HuH-7.5 (cell line): ENCODE measurements around the gene TRAK1.

ENCODE experiments used
- DNase-seq: peaks from one replicate; pipeline ENCODE4 v3.0.0; 2011; ENCODE audit warnings: low spot score

The TRAK1 gene

DNA sequence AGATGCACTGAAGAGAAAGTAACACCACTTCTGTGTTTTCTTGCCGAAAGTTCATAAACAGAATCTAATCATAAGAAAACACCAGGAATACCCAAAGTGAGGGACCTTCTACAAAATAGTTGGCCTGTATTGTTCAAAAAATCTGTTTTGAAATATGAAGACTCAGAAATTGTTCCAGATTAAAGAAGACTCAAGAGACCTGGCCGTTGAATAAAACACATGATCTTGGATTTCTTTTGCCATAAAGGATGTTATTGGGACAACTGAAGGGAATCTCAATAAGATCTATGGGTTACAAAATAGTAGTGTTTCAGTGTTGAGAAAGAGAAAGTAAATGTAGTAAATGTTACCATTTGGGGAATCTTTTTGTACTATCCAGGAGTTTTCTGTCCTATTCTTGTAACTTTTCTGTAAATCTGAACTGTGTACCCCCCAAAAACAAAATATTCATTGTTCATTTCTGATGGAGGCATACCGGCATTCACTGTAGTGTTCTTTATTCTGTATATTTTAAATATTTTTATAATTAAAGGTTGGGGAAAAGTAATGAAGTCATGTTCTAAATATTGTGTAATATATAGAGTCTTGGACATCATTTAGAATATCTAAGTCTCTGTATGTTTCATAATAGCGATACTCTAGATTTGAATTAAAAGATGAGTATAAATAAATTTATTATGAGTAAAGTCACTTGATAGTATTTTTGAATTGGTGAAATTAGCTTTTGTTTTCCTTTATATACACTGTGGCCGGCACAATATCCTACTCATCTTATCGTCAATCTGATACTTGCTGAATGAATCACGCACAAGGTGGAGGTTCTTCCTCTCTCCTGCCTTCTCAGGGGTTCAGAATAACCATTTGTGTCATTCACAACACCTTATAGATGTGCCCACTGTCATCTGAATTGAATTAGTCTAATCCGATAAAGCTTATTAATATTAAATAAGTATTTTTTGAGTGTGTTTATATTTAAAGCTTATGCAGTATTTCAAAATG, 66.7 kb downstream of the TRAK1 start:
- DNase-seq = no peak

DNA sequence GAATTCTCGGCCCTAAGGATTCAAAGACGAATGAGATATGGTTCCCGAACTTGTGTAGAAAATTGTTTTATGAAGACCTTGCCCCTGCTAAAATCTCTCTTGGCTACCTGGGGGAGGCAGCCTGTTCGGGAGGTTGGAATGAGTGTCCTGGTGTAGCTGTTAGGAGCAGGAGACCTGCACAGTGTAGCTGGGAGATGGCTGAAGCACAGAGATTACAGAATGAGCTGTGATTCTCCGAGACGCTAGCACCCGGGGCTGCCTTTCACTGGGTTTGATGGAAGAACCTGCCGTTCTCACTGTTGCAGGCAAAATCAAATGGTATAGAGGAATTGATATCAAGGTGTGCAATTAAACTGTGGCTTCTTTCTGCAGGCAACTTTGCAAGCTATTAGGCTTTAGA, 68.0 kb downstream of the TRAK1 start:
- DNase-seq = no peak

DNA sequence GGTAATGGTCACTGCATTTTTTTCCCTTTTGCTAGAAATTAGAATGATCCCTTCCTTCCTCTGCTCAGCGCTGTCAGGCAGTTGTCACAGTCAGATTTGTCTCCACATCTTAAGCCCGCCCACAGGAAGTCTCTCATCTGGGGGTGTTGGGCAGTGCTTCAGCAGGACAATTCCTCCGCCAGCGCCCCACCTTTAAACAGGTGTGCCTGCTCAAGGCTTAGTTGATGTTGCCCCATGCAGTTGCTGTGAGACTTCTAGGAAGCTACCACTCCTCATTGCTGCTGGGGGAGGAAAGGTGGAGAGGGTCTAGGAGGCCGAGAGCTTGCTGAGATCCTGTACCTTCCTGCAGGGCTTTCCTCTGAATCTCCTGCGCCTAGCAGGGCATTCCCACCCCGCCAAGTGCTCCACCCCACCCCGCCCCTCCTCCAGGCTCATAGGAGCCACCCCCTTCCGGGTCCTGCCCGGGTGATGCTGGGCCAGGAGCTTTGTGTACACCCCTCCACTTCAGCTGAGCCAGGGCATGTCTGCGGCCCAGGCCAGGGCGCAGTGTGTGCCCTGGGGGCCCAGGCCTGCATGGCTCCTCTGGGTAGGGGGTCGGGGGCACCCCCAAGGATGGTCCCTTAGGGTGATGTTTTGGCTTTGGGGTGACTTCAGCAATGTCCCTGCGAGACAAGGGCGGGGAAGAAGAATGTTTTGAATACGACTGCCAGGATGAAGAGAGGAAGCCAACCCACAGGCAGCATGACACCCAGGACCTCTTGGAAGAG, 68.7 kb downstream of the TRAK1 start:
- no peak for DNase-seq

DNA sequence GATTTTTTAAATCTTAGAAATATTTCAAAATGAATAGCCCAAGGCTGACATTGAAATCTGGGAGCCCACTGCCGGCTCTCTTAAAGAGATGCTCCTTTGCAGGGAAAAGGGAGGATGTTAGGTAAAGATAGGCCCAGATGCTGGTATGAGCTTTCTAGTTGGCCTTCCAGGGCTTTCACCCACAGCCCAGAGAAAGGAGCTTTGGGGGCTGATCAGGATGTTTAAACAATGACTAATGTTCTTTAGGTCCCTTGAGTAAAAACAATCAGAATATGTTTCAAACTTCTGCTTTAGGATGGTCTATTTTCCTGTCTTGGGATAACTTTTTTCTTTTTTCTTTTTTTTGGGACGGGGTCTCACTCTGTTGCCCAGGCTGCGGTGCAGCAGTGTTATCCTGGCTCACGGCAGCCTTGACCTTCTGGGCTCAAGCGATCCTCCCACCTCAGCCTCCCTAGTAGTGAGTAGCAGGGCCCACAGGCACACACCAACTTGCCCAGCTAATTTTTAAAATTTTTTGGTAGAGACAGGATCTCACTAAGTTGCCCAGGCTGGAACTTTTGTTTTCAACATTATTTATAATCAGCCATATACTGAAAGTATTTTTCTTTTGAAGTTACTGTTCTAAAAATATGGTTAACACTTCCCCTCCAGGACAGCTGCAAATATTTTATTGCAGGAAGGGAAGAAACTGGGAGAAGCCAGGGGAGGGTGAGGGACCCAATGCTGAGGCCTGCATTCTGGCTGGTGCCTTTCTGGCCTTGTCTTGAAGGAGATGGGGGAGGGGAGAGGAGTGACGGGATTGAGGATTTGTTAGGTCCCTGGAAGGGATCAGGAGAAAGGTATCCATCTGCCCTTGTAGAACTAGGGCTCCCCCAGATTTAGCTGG, 70.1 kb downstream of the TRAK1 start:
- no peak for DNase-seq

DNA sequence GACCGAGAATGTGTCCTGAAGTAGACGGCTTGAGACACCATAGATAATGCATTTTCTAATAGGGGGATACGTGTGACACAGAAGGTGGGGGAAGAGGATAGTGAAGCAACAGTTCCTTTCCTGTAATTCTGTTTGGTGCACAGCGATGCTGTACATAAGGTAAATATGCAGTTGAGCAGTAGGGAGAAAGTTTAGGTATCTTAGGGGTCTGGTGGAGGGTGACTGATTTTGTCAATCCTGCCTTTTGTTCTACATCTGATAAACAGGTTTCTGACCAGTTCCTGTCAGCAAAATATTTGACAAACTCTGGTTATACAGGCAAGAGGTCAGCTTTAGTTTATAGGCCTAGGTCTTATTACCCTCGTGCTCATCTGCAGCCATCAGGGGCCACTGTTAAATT, 71.3 kb downstream of the TRAK1 start:
- DNase-seq = no peak

DNA sequence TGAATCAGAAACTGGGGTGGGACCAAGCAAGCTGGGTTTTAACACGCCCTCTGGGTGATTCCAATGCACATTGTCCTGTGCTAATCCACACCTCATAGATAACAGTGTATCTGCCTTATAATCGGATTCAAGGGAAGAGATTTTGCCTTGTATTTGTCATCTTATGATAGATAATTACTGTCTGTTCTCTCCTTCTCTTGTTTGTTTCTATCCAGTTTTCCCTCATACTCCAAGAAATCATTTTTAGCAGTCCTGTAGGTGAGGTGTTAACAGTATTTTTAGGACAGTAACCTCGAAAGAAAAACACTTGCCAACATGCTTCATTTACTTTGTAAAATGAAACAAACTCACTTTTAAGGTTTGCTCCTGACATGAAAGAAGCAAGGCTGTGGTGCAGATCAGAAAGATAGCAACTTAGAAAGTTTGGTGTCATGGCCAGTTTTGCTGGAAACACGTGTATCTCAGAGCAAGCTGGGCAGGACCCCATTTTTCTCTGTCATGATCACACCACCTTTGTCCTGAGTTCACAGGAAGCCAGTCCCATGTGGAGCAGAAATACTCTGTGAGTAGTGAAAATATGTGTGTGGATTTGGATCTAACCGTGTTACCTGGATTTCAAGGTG, 72.6 kb downstream of the TRAK1 start:
- DNase-seq = no peak

DNA sequence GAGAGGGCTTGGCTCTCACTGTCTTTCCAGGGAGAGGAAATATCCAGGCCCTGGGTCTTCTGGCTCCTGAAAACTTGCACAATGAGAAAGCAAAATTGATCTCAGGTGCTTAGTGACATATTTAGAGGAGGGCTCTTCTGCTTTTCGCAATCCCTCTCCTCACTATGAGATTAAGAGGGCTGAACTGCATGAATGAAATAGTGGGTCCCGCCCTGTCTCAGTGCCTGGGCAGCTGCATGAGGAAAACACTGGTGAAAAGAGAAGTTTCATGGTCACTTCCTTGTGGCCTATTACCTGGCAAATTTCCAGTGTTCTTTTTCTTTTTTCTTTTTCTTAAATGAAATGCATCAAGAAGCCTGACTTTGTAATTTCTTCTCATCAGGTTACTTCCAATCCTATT, 73.5 kb downstream of the TRAK1 start:
- DNase-seq = no peak

DNA sequence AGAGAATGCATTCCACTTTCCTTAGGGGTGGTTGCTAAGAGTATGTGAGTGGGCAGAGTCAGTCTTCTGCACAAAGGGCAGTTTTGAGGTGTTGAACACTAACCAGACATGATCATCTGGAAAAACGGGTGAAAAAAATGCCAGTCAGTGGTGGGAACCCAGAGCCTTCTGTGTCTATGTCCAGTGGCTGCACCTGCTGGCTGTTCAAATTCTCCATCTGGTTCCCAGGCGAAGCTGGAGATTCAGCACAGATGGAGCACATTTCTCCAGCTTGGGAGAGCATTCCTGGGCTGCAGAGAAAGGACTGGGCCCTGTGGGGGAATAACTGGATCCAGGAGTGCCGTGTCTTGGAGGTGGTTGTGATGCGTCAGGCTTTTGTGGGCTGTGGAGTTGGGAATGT, 74.1 kb downstream of the TRAK1 start:
- no peak for DNase-seq

DNA sequence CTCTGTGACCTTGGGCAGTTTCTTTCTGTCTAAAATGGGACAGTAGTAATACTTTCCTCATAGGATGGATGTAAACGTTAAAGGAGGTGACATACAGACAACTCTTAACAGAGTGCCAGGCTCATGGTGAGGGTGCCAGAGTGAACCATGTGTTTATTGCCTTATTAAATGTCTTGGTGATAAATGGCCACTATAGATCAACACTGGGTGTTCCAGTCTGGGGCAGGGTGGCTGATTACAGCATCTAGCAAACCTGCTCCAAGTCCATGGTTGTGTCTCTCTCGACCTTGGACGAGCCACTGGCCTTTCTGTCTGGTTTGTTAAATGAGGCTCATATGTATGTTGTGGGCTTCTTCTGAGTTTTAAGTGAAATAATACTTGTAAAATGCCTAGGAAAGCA, 75.1 kb downstream of the TRAK1 start:
- no peak for DNase-seq

DNA sequence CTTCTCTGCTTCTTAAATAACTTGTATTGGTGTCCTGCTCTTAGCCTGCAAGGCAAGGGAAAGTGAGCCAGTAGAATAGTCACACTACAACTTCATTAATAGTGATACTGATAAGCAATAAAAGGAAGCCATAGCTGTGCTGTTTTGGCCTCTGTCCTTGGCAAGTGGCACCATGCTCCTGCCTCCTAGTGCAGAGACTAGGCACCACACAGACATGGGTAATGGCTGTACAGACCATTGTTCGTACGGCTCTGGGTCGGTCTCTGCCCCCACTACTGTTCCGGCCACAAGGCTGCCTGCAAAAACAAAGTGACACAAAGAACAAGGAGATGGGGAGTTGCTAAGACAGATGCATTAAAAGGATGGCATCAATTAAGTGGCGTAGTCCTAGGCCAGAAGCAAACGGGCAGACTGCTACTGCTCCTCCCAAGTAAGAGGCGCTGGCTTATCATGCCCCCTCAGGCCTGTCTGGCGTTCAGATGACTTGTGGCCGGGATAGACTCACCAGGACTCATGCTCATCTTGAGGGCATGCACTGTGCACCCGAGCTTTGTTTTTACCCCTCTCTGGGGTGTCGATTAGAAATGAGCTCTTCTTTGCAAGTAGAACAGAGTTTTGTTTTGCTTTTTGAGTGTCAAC, 75.6 kb downstream of the TRAK1 start:
- no peak for DNase-seq

DNA sequence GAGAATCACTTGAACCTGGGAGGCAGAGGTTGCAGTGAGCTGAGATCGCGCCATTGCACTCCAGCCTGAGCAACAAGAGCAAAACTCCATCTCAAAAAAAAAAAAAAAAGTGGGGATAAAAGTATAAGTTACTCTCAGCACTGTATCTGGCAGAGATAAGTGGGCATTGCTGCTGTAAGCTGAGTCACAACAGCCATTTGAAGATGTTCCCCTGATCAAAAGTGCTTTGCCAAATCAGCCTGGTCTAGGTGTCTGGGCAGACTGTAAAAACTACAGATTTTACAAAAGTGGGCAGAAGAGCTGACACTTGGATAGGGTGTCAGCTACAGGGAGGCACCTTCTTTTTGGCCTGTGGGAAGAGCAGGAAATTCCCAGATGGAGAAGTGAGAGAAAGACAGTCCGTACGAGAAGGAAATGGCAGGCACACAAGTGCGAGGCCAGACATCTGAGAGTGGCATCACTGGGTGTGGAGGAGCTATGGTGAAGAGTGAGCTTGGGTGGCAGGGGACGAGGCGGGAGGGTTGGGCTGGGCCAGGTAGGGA, 78.5 kb downstream of the TRAK1 start:
- DNase-seq = no peak

DNA sequence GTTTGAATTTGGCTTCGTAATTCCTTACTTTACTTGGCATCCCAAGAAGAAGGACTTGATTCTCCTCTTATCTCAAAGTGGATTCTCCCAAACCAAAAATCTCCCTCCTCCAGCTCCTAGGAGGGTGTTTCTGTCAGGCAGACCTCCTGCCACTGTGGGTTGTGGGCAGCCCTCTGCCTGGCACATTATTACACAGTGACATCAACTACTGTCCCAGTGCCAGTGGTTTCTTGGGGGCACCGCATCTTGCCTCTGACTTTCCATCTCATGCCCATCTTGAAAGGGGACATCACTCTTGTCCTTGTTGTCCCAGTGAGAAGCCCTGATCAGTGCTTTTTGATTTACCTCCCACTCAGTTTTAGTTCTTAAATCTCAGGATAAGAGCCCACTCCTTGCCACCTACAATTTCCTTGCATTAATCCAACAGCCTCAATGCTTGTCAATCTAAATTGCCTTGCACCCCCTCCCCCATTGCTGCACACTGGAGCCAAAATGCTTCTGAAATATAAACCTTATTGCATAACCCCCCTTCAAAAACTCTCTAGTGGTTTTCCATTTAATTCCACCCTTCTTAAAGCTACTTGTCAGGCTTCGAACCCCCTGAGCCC, 81.0 kb downstream of the TRAK1 start:
- no peak for DNase-seq

DNA sequence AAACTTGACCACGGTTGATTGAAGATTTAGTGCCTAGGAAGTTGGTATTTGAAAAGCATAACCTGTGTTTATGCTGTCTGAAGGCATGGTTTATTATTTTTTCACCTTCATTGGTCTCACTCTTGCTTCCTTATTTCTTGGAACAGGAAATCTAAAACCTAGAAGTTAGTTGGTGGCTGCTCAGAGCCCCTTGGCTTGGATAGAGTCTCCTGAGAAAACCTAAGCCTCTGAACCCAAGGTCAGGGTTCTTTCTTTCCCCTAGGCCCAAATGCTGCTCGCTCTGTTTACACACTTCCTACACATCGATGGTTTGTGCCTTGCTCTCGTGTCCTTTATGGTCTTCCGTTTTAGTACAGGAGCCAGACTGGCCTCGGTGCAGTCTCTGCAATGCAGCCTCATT, 82.2 kb downstream of the TRAK1 start:
- DNase-seq = no peak

DNA sequence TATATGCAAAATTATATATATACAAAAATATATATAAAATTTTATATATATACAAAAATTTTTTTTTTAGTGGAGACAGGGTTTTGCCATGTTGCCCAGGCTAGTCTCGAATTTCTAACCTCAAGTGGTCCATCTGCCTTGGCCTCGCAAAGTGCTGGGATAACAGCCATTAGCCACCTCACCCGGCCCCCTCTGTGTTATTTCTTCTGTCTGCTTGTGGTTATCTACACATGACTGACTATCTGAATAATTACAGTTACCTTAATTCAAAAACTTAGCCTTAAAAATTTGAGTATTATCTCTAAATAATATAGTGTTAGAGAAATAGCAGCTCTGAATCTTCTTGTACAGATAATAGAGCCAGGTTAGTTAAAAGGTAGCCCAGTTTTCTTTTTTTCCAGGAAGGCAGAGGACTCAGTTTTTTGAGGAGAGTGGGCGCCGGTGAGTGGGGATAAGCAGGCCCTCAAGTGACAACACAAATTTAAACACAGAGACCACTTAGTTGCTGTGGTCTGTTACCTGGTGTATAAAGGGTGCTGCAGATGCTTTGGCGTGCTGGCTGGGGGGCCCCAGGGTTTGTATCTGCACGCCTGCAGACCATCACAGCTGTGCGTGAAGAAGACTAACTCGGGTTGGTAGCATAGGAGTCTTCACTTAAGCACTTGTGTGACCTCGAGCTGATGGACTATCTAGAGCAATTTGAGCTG, 83.7 kb downstream of the TRAK1 start:
- DNase-seq = no peak

DNA sequence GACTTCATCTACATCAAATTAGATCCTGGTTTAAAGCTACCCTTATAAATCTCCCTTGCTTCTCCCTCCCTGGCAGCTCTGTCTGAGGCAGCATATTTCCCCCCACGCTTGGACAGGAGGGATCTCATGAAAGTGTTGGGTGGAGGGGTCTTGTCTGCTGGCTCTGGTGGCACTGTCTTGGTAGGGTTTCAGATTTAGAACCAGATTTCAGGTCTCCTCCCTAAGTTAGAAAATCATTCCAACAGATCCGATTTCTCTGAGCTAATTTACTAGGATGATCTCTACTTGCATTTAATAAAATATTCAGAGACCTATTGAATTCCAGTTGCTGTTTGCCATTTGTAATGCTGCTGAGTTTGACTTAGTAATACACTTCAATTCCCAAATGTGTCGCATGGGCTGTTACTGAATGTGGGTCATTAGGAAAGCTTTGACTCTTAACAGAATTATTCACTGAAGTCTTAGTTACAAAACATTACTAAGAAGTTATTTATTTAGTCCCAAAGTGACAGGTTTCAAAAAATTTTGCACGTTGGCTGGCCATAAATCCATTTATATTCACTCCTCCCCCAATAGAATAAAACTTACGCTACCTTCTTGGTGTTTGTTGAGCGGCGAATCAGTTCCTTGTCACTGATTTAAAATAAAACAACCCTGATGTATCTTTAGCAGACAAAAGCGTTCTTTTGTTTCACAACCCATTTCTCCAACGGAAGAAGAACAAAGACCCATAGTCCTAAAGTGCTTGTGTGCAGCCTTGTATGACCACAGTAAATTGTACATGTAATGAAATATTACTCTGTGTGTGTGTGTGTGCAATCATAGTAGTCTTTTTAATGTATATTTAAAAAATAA, 84.5 kb downstream of the TRAK1 start:
- DNase-seq = no peak

DNA sequence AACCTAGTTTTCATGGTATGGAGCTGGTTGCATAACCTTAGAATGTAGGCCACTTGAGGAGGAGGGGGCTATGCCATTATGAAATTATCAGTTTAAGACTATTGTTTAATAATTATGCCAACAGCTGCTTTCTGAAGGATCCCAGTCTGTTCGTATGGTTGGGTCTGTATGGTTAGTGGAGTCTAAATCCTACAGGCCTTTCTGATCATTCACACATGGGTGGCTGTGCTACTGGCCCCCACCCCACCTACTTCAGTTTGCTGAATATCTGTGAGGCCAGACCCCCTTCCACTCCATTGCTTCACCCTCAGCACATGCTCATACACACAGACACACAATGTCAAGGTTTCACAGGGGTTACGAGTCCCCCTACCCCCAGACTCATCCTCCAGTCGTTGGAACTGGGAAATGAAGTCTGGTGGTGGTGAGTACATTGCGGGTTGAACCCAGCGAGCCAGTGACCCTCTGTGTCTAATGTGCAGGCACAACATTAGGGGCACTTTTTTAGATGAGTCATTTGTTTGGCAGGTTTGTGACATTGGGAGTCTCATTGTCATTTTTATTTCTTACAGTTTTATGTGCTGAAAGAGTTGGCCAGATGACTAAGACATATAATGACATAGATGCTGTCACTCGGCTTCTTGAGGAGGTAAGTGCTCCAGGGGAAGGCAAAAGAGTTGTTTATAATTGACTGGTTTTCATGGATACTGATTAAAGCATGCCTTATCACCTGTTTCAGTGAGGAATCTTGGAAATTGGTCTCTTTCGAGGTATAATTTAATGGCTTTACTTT, 85.3 kb downstream of the TRAK1 start:
- DNase-seq = no peak

DNA sequence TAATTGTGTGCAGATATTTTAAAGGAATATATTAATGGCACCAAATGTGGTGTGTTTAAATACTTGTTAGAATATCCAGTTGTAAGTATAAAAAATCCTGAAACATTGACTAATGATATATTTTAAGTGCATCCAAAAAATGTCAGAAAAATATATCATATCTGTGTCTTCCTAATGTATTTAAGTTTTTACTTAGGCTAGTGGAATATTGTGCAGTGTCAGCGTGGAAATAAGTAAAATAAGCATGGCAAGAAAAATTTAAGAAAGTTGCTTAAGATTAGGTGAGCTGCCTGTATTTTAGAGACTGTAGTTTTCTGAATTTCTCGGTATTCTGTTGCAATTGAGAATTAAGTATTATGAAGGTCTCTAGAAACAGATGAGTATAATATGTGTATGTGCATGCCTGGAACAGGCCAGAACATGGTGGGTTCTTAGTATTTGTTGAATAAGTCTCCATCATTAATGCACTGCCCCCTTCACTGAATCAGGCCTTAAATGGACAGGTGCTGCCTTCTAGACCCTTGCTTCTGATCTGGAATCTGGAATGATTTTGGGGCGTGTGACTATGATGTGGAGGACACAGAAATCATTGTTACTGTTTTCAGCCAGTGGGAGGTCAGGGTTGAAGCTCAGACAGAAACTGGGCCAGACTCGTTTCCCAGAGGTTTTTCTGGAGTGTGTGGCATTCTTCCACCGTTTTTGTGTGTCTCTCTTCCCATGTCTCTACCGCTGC, 86.1 kb downstream of the TRAK1 start:
- DNase-seq = no peak

DNA sequence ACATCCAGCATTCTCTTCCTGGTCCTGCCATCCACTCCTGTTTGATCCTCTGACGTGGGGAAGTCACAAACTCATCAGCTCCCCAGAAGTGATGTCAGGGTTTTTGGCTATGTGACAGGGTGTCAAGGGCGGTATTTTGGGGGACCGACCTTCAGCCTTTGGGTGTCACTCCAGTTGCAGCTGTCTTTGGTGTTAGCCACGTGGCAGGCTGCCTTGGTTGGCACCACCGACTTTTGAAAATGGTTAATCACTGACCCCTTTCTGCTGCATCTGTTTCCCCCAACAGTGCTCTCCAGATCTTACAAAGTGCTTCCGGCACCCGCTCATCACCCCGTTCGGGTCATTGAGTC, 86.6 kb downstream of the TRAK1 start:
- DNase-seq = no peak
